IMR-90 (cell line): Measurements from ENCODE around the gene CACNG7. TPM values are rescaled to one million over a fixed set of nuclear protein-coding genes. Genes with fewer than 3 reads are reported as not detected.
A peak's percentile ranks its signal among the peaks of the same experiment; 100 is the strongest.

ENCODE experiments used
- ATAC-seq: fragments of 200-7000 bp; cut with Tn5 transposase; 2 replicates; pipeline ENCODE4 v1.9.1; 2020; ENCODE audit warnings: low read depth, mild to moderate bottlenecking, moderate library complexity
- BruUV-seq: library from RNA; stranded (reverse); fragments of 400-500 nt; replicated peaks from 2 replicates; lab custom pipeline; 2021; lab: Mats Ljungman, UMichigan
- CTCF ChIA-PET: fragments of 300-600 bp; formaldehyde crosslinking; extraction: SDS; loops from one replicate; lab custom pipeline; 2021; ENCODE audit warnings: antibody characterized with exemption; lab: Yijun Ruan, JAX
- POLR2A ChIA-PET: fragments of 300-600 bp; sonication (Branson Sonifier 250); formaldehyde crosslinking; loops from one replicate; lab custom pipeline; 2022; ENCODE audit warnings: antibody characterized with exemption; ENCODE audit not compliant: unreplicated experiment; lab: Charles Lee
- DNase-seq: peaks from one replicate; pipeline ENCODE4 v3.0.0; 2013
- H2AFZ ChIP-seq: replicated peaks from 2 replicates; pipeline ENCODE3; 2013; ENCODE audit warnings: low read length, mild to moderate bottlenecking; ENCODE audit not compliant: poor library complexity
- H2AK5ac ChIP-seq: 2 replicates; pipeline ENCODE4 v1.6.1; 2013; ENCODE audit warnings: low read depth, low read length, inconsistent platforms
- H2AK9ac ChIP-seq: replicated peaks from 2 replicates; pipeline ENCODE3; 2013; ENCODE audit warnings: mild to moderate bottlenecking, low read depth, low read length, moderate library complexity; ENCODE audit not compliant: poor library complexity
- H2BK120ac ChIP-seq: 2 replicates; pipeline ENCODE4 v1.6.1; 2013; ENCODE audit warnings: low read depth, low read length, inconsistent platforms
- H2BK15ac ChIP-seq: 3 replicates; pipeline ENCODE4 v1.6.1; 2013; ENCODE audit warnings: low read depth, low read length, inconsistent platforms
- H2BK20ac ChIP-seq: 2 replicates; pipeline ENCODE4 v1.6.1; 2013; ENCODE audit warnings: low read depth, mild to moderate bottlenecking, inconsistent platforms, low read length, moderate library complexity
- H2BK5ac ChIP-seq: 2 replicates; pipeline ENCODE4 v1.6.1; 2013; ENCODE audit warnings: mild to moderate bottlenecking, low read depth, low read length, inconsistent platforms; ENCODE audit not compliant: poor library complexity, severe bottlenecking
- H3K14ac ChIP-seq: replicated peaks from 2 replicates; pipeline ENCODE4 v1.6.1; 2013; ENCODE audit warnings: low read depth, low read length, inconsistent platforms
- H3K18ac ChIP-seq: 2 replicates; pipeline ENCODE4 v1.6.1; 2013; ENCODE audit warnings: low read depth, low read length, control low read depth
- H3K23ac ChIP-seq: 2 replicates; pipeline ENCODE4 v1.6.1; 2013; ENCODE audit warnings: low read depth, low read length, inconsistent platforms
- H3K27ac ChIP-seq: 2 replicates; pipeline ENCODE4 v1.5.1; 2013; ENCODE audit warnings: mild to moderate bottlenecking, control low read depth, low read length; ENCODE audit not compliant: insufficient read depth
- H3K27me3 ChIP-seq: 2 replicates; pipeline ENCODE4 v1.6.1; 2013; ENCODE audit warnings: low read length; ENCODE audit not compliant: control insufficient read depth, insufficient read depth
- H3K36me3 ChIP-seq: 2 replicates; pipeline ENCODE4 v1.6.1; 2013; ENCODE audit warnings: low read length, mixed read lengths; ENCODE audit not compliant: control insufficient read depth, insufficient read depth
- H3K4ac ChIP-seq: 2 replicates; pipeline ENCODE4 v1.6.1; 2013; ENCODE audit warnings: low read depth, low read length, inconsistent platforms
- H3K4me1 ChIP-seq: 2 replicates; pipeline ENCODE4 v1.6.1; 2013; ENCODE audit warnings: low read length, mixed read lengths; ENCODE audit not compliant: control insufficient read depth, insufficient read depth
- H3K4me2 ChIP-seq: 2 replicates; pipeline ENCODE4 v1.6.1; 2013; ENCODE audit warnings: low read depth, mild to moderate bottlenecking, control low read depth, low read length, moderate library complexity
- H3K4me3 ChIP-seq: 2 replicates; pipeline ENCODE4 v1.5.1; 2013; ENCODE audit warnings: low read depth, mild to moderate bottlenecking, control low read depth, low read length, moderate library complexity; ENCODE audit not compliant: insufficient read depth
- H3K56ac ChIP-seq: 2 replicates; pipeline ENCODE4 v1.6.1; 2013; ENCODE audit warnings: low read length, inconsistent platforms; ENCODE audit not compliant: insufficient read depth; ENCODE audit errors: extremely low read depth
- H3K79me1 ChIP-seq, 2 experiments: 2 replicates each; pipeline ENCODE4 v1.6.1; 2013; ENCODE audit warnings: low read length in 2 of 2, inconsistent platforms in 1 of 2, low read depth in 1 of 2
- H3K9ac ChIP-seq: 2 replicates; pipeline ENCODE4 v1.6.1; 2013; ENCODE audit warnings: low read depth, low read length, control low read depth
- H3K9me1 ChIP-seq: 2 replicates; pipeline ENCODE4 v1.6.1; 2013; ENCODE audit warnings: low read length, inconsistent platforms; ENCODE audit not compliant: insufficient read depth
- H3K9me3 ChIP-seq: 2 replicates; pipeline ENCODE4 v1.6.1; 2013; ENCODE audit warnings: low read length; ENCODE audit not compliant: control insufficient read depth, insufficient read depth
- H4K20me1 ChIP-seq: 2 replicates; pipeline ENCODE4 v1.6.1; 2013; ENCODE audit warnings: low read length, inconsistent platforms; ENCODE audit not compliant: insufficient read depth
- H4K5ac ChIP-seq: 2 replicates; pipeline ENCODE4 v1.6.1; 2013; ENCODE audit warnings: mild to moderate bottlenecking, low read depth, low read length, control low read depth
- H4K8ac ChIP-seq, 2 experiments: 2 replicates each; pipeline ENCODE4 v1.6.1; 2013; ENCODE audit warnings: low read depth in 2 of 2, low read length in 2 of 2, control low read depth in 1 of 2, inconsistent platforms in 1 of 2
- H4K91ac ChIP-seq: 2 replicates; pipeline ENCODE4 v1.6.1; 2013; ENCODE audit warnings: low read depth, low read length, inconsistent platforms; ENCODE audit not compliant: insufficient read depth
- CEBPB ChIP-seq: IDR thresholded peaks from 2 replicates; pipeline ENCODE4 v1.6.1; 2012; ENCODE audit warnings: low read depth, low read length, improper control_type of control experiment
- MXI1 ChIP-seq: IDR thresholded peaks from 2 replicates; pipeline ENCODE4 v1.6.1; 2012; ENCODE audit warnings: low read depth, mild to moderate bottlenecking, low read length, moderate library complexity, borderline replicate concordance
- NFE2L2 ChIP-seq: fragments of 150-350 bp; IDR thresholded peaks from 2 replicates; pipeline ENCODE4 v1.6.1; 2016; ENCODE audit warnings: low read depth, mild to moderate bottlenecking, low read length
- RCOR1 ChIP-seq: IDR thresholded peaks from 2 replicates; pipeline ENCODE4 v1.6.1; 2012; ENCODE audit warnings: mild to moderate bottlenecking, low read length, improper control_type of control experiment; ENCODE audit not compliant: insufficient replicate concordance
- RFX5 ChIP-seq: IDR thresholded peaks from 2 replicates; pipeline ENCODE4 v1.8.0; 2012; ENCODE audit warnings: low read depth, mild to moderate bottlenecking, low read length, moderate library complexity
- WGBS, 2 experiments: methylation state at CpG; one replicate each; pipeline versions ENCODE4 v1.1.5 to v1.1.7; 2013; ENCODE audit warnings: missing lambda C conversion rate in 2 of 2; ENCODE audit not compliant: insufficient read length in 1 of 2; ENCODE audit errors: extremely low coverage in 2 of 2; 5-methylcytosine and 5-hydroxymethylcytosine counted together
- dilution Hi-C: fragments of 300-500 bp; cut with HindIII; formaldehyde crosslinking; loops from one replicate; pipeline ENCODE4 v1.14.3; 2018; ENCODE audit warnings: low sequenced_read_pairs; ENCODE audit not compliant: unreplicated experiment
- in situ Hi-C: fragments of 300-500 bp; cut with MboI; formaldehyde crosslinking; loops from 3 replicates; pipeline ENCODE4 v1.14.3; 2019; ENCODE audit warnings: low sequenced_read_pairs, inconsistent platforms, mixed read lengths
- intact Hi-C: fragments of 100-400 bp; cut with micrococcal nuclease; formaldehyde crosslinking; loops from 2 replicates; pipeline ENCODE4 v1.10.0; 2022
- polyA plus RNA-seq, 3 experiments: library from polyadenylated mRNA; depleted of rRNA; stranded (reverse); fragments of >200 nt; gene quantifications; 2 replicates each; pipeline ENCODE4 v1.2.3, GENCODE V29; 2012; ENCODE audit warnings: low replicate concordance in 1 of 3
- total RNA-seq: library from RNA; depleted of rRNA; stranded (reverse); fragments of >200 nt; gene quantifications from 2 replicates; pipeline ENCODE4 v1.2.3, GENCODE V29; 2012
- TF ChIP-seq, protein P1 (sequence below): fragments of 150-350 bp; IDR thresholded peaks from 2 replicates; pipeline ENCODE4 v1.6.1; 2016; ENCODE audit warnings: low read depth, mild to moderate bottlenecking, low read length, moderate library complexity, borderline replicate concordance

Gene CACNG7
- total and polyA plus RNA-seq, 2 of the 4 experiments (the other 2 are of a cell fraction) = 0.36 to 6.7 TPM

- no peak overlapping the region for H3K18ac ChIP-seq
- H3K4me2 ChIP-seq = no peak overlapping the region
- no peaks in the 10 kb centered on the region for H4K20me1 ChIP-seq
- H2AK5ac ChIP-seq = no peak overlapping the region
- ChIA-PET CTCF (no interaction called here), POLR2A (no interaction called here)
- H2BK120ac ChIP-seq = no peak overlapping the region
- no peak overlapping the region for H3K4ac ChIP-seq
- no peak for TF ChIP-seq MXI1
- TF ChIP-seq RCOR1 = no peak
- no peak for TF ChIP-seq RFX5
- no peak for TF ChIP-seq NFE2L2
- TF ChIP-seq, protein P1, sequence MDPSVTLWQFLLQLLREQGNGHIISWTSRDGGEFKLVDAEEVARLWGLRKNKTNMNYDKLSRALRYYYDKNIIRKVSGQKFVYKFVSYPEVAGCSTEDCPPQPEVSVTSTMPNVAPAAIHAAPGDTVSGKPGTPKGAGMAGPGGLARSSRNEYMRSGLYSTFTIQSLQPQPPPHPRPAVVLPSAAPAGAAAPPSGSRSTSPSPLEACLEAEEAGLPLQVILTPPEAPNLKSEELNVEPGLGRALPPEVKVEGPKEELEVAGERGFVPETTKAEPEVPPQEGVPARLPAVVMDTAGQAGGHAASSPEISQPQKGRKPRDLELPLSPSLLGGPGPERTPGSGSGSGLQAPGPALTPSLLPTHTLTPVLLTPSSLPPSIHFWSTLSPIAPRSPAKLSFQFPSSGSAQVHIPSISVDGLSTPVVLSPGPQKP = no peak
- TF ChIP-seq CEBPB = 0 out of 2 replicates have a peak, but pooled peaks have one; percentile 24
- H3K9ac ChIP-seq = no peak overlapping the region
- H4K8ac ChIP-seq = no peak overlapping the region
- no peak overlapping the region for H4K5ac ChIP-seq
- WGBS, 2 experiments = no CpG with 5 or more reads among the region's 2 CpGs
- H2AFZ ChIP-seq = no peak overlapping the region
- H3K27me3 ChIP-seq = peaks cover 6% of the 10 kb centered on the region; the same call in 1 of the 2 replicates
- intact Hi-C loops = no loop called here
- no peak overlapping the region for H3K4me3 ChIP-seq
- no peak overlapping the region for H2BK5ac ChIP-seq
- no peak overlapping the region for H4K91ac ChIP-seq
- dilution Hi-C loops = no loop called here
- in situ Hi-C loops = no loop called here
- no peak overlapping the region for H3K14ac ChIP-seq
- no peak overlapping the region for H2BK15ac ChIP-seq
- H3K79me1 ChIP-seq = no peaks in the 10 kb centered on the region
- H3K9me1 ChIP-seq = no peaks in the 10 kb centered on the region; the same call in 1 of the 2 replicates
- peaks cover 4% of the 10 kb centered on the region; the same call in 1 of the 2 replicates for H3K9me3 ChIP-seq
- DNase-seq (no peak), ATAC-seq (no peak)
- H3K27ac ChIP-seq = no peak overlapping the region
- no peaks in the 10 kb centered on the region for H3K4me1 ChIP-seq
- no peaks in the 10 kb centered on the region for H3K36me3 ChIP-seq
- no peak overlapping the region for H2AK9ac ChIP-seq
- no peak overlapping the region for H3K23ac ChIP-seq
- H2BK20ac ChIP-seq = no peak overlapping the region
- H3K56ac ChIP-seq = no peak overlapping the region
- BruUV-seq = no TSS peak
Observed at GRCh38 chr19:53945998-53946397, 36.9 kb downstream of the CACNG7 start.
